Measurements from ENCODE around the gene CUL9.
A peak's percentile ranks its signal among the peaks of the same experiment; 100 is the strongest.

The CUL9 gene

DNA sequence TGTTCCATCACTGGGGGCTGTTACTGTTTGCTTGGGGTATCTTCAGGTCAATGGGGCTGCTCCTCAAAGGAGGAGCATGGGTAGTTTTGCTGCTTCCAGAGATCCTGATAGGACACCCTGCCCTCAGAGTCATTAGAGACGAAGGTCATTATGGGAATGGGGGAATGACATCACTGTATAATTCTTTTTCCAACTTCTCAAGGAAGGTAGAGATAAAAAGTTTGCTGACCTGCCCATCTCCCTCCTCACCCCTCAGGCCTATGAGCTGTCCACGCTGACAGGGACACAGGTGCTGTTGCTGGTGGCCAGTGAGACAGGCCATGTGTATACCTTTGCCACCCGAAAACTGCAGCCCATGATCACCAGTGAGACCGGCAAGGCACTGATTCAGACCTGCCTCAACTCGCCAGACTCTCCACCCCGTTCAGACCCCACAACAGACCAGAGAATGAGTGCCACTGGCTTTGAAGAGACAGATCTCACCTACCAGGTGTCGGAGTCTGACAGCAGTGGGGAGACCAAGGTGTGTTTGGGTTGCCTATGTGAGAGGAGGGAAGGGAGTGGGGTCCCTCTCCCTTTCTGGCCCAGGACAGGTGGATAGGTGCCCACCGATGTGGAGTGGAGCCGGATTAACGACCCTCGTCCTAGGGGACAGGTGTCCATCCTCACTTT, 8.3 kb upstream of the CUL9 start:
- DNase-seq: no peak

- DNase-seq: peak; percentile 95
Measured at GRCh38 chr6:43174263-43175112, 7.5 kb upstream of the CUL9 start.

GRCh38 chr6:43175676-43176422, 6.1 kb upstream of the CUL9 start:
- DNase-seq: no peak

- no peak for DNase-seq
Measured at GRCh38 chr6:43176423-43176786, 5.6 kb upstream of the CUL9 start.

DNA sequence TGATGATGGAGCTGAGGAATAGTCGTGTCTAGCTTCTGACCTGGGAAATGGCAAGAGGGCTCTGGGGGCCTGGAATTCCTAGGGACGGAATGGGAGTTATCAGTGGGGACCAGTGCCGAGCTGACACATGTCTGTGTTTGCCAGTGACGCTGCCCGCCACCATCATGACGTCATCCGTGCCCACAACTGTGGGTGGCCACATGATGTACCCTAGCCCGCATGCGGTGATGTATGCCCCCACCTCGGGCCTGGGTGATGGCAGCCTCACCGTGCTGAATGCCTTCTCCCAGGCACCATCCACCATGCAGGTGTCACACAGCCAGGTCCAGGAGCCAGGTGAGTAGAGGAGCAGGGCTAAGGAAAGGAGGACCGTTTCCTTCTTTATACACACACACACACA, 3.8 kb upstream of the CUL9 start:
- DNase-seq: no peak

DNA sequence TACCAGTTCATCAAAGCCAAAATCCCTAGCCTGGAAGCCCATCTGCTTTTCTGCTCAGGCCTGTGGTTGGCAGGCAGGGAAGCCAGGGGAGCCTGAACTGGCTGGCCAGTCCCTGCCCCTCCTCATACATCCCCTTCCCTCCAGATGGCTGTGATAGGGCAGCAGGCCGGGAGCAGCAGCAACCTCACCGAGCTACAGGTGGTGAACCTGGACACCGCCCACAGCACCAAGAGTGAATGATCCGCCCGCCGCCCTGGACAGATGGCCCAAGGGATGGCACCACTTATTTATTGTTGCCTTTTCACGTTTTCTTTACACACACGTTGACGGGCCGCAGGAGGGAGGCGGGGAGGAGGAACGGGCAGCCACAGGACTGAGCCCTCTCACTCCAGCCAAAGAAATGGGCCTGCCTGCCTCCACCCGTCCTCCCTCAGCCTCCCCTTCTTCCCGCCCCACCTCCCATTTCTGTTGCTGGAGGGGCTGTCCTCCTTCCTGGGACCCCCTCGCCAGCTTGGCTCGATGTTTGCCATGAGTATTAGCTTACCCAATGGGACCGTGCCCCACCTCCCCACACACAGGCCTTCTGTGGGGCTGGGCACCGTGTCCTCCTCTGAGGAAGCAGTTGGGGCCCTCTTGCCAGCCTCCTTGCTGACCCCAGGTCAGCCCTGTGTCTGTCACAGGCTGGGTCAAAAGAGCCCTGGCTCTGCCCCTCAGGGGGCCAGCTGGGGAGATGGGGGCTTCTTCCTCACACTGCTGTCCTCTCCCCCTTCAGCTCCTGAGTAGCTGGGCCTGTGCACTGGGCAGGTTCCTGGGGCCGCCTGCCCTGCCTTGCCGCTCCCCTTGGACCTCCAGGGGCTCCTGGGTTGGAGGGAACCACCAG, 2.8 kb upstream of the CUL9 start:
- DNase-seq: no peak

DNA sequence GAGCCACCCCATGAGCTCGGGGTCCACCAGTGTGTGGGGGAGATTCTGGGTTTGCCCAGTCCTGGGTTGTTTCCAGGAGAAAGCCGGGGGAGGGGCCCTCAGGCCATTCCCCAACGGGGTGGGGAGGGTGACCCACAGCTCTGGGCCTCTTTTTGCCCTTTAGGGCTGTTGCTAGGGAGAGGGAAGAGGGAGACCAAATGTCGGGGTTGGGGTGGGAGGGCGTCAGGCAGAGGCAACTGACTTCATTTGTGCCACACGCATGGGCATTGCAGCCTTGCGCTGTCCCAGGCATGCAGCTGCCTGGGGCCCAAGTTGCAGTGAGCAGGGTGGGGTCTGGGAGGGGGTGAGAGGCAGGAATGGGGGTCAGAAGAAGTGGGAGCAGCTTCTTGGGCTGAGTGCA, 1.9 kb upstream of the CUL9 start:
- DNase-seq: no peak

DNA sequence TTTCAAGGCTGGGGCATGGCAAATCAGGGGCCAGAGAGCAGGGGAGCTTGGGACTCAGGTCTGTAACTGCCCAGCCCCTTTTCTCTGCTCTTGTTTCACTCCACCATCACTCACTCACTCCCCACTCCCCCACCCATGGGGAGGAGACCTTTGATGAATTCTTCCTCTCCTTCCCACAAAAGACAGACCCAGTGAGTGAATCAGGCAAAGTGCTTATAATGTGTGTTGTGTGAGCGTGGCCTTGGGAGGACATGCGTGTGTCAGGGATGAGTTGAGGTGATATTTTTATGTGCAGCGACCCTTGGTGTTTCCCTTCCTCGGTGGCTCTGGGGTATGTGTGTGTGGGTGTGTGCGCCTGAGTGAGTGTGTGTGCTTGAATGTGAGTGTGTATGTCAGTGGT, 1.0 kb upstream of the CUL9 start:
- DNase-seq: no peak

DNA sequence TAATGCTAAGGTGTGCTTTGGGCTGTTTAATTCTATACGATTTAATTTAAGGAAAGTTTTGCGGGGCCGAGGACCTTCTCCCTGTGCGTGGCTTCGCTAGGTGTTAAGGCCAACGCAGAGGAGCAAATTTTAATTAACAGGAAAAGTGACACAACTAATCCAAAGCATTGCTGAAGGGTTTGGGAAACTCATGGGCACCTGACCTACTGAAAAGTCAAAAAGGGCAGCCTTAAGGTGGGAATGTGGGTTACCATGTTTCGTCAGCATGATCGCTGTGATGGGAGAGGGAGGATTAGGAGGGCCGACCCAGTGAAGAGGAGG, 415 bp upstream of the CUL9 start:
- DNase-seq: no peak

GRCh38 chr6:43183441-43183840, 1.4 kb downstream of the CUL9 start:
- DNase-seq: no peak

DNA sequence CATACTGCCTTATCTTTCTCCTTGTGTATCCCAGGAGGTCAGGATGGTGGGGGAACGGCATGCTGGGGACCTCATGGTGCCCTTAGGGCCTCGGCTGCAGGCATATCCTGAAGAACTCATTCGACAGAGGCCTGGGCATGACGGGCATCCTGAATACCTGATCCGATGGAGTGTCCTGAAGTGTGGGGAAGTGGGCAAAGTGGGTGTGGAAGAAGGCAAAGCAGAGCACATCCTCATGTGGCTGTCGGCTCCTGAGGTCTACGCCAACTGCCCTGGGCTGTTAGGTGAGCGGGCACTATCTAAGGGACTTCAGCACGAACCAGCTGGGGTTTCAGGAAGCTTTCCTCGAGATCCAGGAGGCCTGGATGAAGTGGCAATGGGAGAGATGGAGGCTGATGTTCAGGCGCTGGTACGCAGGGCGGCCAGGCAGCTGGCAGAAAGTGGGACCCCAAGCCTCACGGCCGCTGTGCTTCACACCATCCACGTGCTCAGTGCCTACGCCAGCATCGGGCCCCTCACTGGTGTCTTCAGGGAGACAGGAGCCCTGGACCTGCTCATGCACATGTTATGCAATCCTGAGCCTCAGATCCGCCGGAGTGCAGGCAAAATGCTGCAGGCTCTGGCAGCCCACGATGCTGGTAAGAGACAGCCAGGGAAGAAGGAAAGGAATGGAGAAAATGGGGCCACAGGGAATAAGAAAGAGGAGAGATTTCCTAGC, 2.4 kb downstream of the CUL9 start:
- DNase-seq: no peak

DNA sequence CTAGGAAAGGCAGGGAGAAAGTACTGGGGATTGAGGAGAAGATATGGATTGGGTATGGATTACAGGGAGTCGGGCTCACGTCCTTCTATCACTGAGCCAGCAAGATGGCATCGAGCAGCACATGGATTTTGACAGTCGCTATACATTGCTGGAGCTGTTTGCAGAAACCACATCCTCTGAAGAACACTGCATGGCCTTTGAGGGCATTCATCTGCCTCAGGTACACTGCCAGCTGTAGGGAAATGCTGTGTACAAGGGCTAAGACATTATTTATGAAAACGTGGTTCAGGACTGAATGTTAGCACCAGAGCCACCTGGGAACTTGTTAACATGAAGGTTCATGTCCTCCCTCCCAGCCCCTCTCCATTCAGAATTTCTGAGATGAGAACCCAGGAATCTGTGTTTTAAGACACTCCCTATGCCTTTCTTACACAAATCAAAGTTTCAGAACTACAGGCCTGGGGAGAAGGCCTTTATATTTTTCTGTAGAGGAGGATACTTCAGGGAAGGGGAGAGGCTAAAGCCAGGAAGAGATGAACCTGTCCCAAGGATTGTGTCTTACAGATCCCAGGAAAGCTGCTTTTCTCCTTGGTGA, 3.5 kb downstream of the CUL9 start:
- no peak for DNase-seq

DNA sequence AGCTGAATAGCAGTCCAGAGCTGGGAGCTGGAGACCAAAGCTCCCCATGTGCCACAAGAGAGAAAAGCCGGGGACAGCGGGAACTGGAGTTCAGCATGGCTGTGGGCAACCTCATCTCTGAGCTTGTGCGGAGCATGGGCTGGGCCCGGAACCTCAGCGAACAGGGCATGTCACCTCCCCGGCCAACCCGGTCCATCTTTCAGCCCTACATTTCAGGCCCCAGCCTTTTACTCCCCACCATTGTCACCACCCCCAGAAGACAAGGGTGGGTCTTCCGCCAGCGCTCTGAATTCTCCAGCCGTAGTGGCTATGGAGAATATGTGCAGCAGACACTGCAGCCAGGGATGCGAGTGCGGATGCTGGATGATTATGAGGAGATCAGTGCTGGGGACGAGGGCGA, 4.0 kb downstream of the CUL9 start:
- DNase-seq: no peak

- DNase-seq: no peak
Measured at GRCh38 chr6:43186706-43187105, 4.7 kb downstream of the CUL9 start.

GRCh38 chr6:43187821-43188220, 5.8 kb downstream of the CUL9 start:
- DNase-seq: no peak

- no peak for DNase-seq
Measured at GRCh38 chr6:43188426-43188825, 6.4 kb downstream of the CUL9 start.

GRCh38 chr6:43189776-43190304, 7.8 kb downstream of the CUL9 start:
- no peak for DNase-seq

DNA sequence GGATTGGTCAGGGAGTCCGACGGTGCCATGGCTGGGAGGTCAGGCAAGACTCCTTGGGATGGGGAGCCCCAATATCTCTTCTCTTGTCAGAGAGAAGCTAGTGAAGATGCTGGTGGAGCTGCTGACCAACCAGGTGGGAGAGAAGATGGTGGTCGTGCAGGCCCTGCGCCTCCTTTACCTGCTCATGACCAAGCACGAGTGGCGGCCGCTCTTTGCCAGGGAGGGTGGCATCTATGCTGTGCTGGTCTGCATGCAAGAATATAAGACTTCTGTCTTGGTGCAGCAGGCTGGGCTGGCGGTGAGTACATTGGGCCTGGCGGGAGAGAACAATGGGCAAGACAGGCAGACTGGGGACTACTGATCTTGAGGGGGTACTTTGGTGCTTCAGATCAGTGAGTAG, 10.9 kb downstream of the CUL9 start:
- DNase-seq: no peak

- DNase-seq: no peak
Measured at GRCh38 chr6:43193929-43194328, 11.9 kb downstream of the CUL9 start.

GRCh38 chr6:43196337-43196736, 14.3 kb downstream of the CUL9 start:
- no peak for DNase-seq

GRCh38 chr6:43199912-43200311, 17.9 kb downstream of the CUL9 start:
- DNase-seq: no peak

DNA sequence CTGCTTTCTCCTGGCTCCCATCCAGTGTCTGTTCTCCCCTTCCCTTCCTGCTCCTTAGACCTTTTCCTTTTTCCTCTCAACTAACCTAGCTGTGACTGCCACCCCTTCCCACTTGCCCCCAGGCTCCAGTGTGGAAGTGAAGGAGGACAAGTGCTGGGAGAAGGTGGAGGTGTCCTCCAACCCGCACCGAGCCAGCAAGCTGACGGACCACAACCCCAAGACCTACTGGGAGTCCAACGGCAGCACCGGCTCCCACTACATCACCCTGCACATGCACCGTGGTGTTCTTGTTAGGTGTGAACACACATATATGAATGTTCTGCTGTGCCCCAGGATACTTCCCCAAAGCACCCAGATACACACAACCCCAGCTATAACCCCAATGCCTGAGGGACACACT, 18.5 kb downstream of the CUL9 start:
- DNase-seq: no peak

Data from activated CD4-positive, alpha-beta T cell treated with anti-CD3 and anti-CD28 coated beads for 4 hours (primary cell).